CD14-positive monocyte (primary cell): ENCODE results near the gene ARHGAP20. TPM values are rescaled to one million over a fixed set of nuclear protein-coding genes. Genes with fewer than 3 reads are reported as not detected.

Experiments used
- DNase-seq, 3 donors: peaks; one replicate each; pipeline ENCODE4 v3.0.0-alpha.2; 2011 to 2022
- H2AFZ ChIP-seq: 2 replicates; pipeline ENCODE4 v1.6.0; 2012; ENCODE audit warnings: mild to moderate bottlenecking, low read depth, low read length, inconsistent platforms; ENCODE audit not compliant: insufficient read depth, poor library complexity, severe bottlenecking
- H3K27ac ChIP-seq, 2 donors: 1 replicate in 1 of 2; 2 replicates in 1 of 2; pipeline ENCODE4 v1.5.1; 2012 to 2013; ENCODE audit warnings: low read length in 2 of 2, control low read depth in 1 of 2, inconsistent platforms in 1 of 2, low read depth in 1 of 2, mild to moderate bottlenecking in 1 of 2
- H3K27me3 ChIP-seq, 2 donors: one replicate each; pipeline versions ENCODE4 v1.6.0 to v1.6.1; 2011 to 2013; ENCODE audit warnings: low read length in 2 of 2; ENCODE audit not compliant: control insufficient read depth in 2 of 2, insufficient read depth in 2 of 2
- H3K36me3 ChIP-seq, 2 donors: replicated peaks in 1 of 2; 1 replicate in 1 of 2; 2 replicates in 1 of 2; pipeline versions ENCODE4 v1.5.1 to v1.6.1; 2012 to 2013; ENCODE audit warnings: low read length in 2 of 2, control low read depth in 1 of 2, inconsistent platforms in 1 of 2, mild to moderate bottlenecking in 1 of 2; ENCODE audit not compliant: insufficient read depth in 2 of 2, control insufficient read depth in 1 of 2
- H3K4me1 ChIP-seq, 2 donors: 1 replicate in 1 of 2; 2 replicates in 1 of 2; pipeline versions ENCODE4 v1.5.1 to v1.6.1; 2012 to 2013; ENCODE audit warnings: low read length in 2 of 2, control low read depth in 1 of 2, inconsistent platforms in 1 of 2, mild to moderate bottlenecking in 1 of 2, moderate library complexity in 1 of 2; ENCODE audit not compliant: insufficient read depth in 2 of 2, control insufficient read depth in 1 of 2
- H3K4me2 ChIP-seq: replicated peaks from 2 replicates; pipeline ENCODE3; 2012; ENCODE audit warnings: low read length, moderate library complexity, mild to moderate bottlenecking; ENCODE audit not compliant: poor library complexity, severe bottlenecking; ENCODE audit errors: extremely low read depth
- H3K4me3 ChIP-seq, 3 experiments: fragments of 200-600 bp in 1 of 3; sonication (generic) in 1 of 3; replicated peaks in 1 of 3; 1 replicate in 2 of 3; 2 replicates in 1 of 3; pipeline ENCODE4 v1.5.1; 2011 to 2013; ENCODE audit warnings: low read length in 3 of 3, mild to moderate bottlenecking in 3 of 3, control low read depth in 2 of 3, low read depth in 2 of 3, inconsistent platforms in 1 of 3, moderate library complexity in 1 of 3
- H3K79me2 ChIP-seq: 2 replicates; pipeline ENCODE4 v1.6.0; 2012; ENCODE audit warnings: mild to moderate bottlenecking, control low read depth, inconsistent platforms, low read length, moderate library complexity; ENCODE audit not compliant: insufficient read depth
- H3K9ac ChIP-seq: 2 replicates; pipeline ENCODE4 v1.6.0; 2017; ENCODE audit warnings: low read length, mild to moderate bottlenecking; ENCODE audit not compliant: insufficient read depth, poor library complexity, severe bottlenecking
- H3K9me3 ChIP-seq, 2 donors: replicated peaks in 1 of 2; 1 replicate in 1 of 2; 2 replicates in 1 of 2; pipeline versions ENCODE4 v1.5.1 to v1.6.1; 2012 to 2013; ENCODE audit warnings: low read length in 2 of 2, control low read depth in 1 of 2; ENCODE audit not compliant: control insufficient read depth in 1 of 2, insufficient read depth in 1 of 2
- H4K20me1 ChIP-seq: 2 replicates; pipeline ENCODE4 v1.6.0; 2012; ENCODE audit warnings: mild to moderate bottlenecking, low read length, control low read depth, moderate library complexity; ENCODE audit not compliant: insufficient read depth
- H3K27ac Mint-ChIP-seq, 7 donors: one replicate each; pipeline ENCODE4 v1.8.0; 2020; ENCODE audit warnings: mild to moderate bottlenecking in 7 of 7, mixed read lengths in 7 of 7, moderate library complexity in 6 of 7, inconsistent platforms in 2 of 7
- H3K27me3 Mint-ChIP-seq, 3 donors: one replicate each; pipeline ENCODE4 v1.8.0; 2021 to 2022; ENCODE audit warnings: low read depth in 3 of 3, mild to moderate bottlenecking in 3 of 3, mixed read lengths in 3 of 3, moderate library complexity in 3 of 3, inconsistent platforms in 1 of 3
- H3K36me3 Mint-ChIP-seq, 2 donors: one replicate each; pipeline ENCODE4 v1.8.0; 2020; ENCODE audit warnings: mixed read lengths in 2 of 2, inconsistent platforms in 1 of 2, mild to moderate bottlenecking in 1 of 2
- H3K4me1 Mint-ChIP-seq: one replicate; pipeline ENCODE4 v1.8.0; 2020; ENCODE audit warnings: mild to moderate bottlenecking, mixed read lengths
- H3K4me3 Mint-ChIP-seq, 2 donors: one replicate each; pipeline ENCODE4 v1.8.0; 2020; ENCODE audit warnings: mild to moderate bottlenecking in 2 of 2, mixed read lengths in 2 of 2, moderate library complexity in 1 of 2
- H3K9me3 Mint-ChIP-seq, 7 donors: one replicate each; pipeline ENCODE4 v1.8.0; 2020 to 2022; ENCODE audit warnings: mixed read lengths in 7 of 7, mild to moderate bottlenecking in 6 of 7, moderate library complexity in 6 of 7, inconsistent platforms in 2 of 7
- CTCF ChIP-seq: fragments of 200-600 bp; IDR thresholded peaks from one replicate; pipeline ENCODE4 v1.8.0; 2022; ENCODE audit warnings: antibody characterized with exemption, mild to moderate bottlenecking
- WGBS: methylation state at CpG from one replicate; pipeline ENCODE4 v1.1.5; 2013; ENCODE audit warnings: missing lambda C conversion rate; ENCODE audit not compliant: insufficient coverage; 5-methylcytosine and 5-hydroxymethylcytosine counted together
- intact Hi-C, 2 donors: fragments of 100-400 bp; cut with micrococcal nuclease; formaldehyde crosslinking; loops; one replicate each; pipeline versions ENCODE4 v1.15.0 to v1.15.1; 2023
- polyA plus RNA-seq, 3 donors: library from polyadenylated mRNA; depleted of rRNA in 1 of 3; unstranded in 2 of 3; stranded (reverse) in 1 of 3; fragments of 300-500 nt in 2 of 3; fragments of >200 nt in 1 of 3; fragmentation: Illumina TruSeq in 2 of 3; gene quantifications; 1 replicate in 2 of 3; 2 replicates in 1 of 3; pipeline ENCODE4 v1.2.3, GENCODE V29; 2012 to 2021

Gene ARHGAP20
- polyA plus RNA-seq, 3 donors: 0.04 TPM; not detected in 2

GRCh38 chr11:110598725-110599124 is 113.5 kb downstream of the ARHGAP20 start:
- H3K79me2 ChIP-seq: no peaks in the 10 kb centered on the region
- H3K4me2 ChIP-seq: no peak overlapping the region
- no peak overlapping the region for H3K27ac Mint-ChIP-seq
- H3K4me3 ChIP-seq: no peak overlapping the region
- no peaks in the 10 kb centered on the region for H3K4me1 ChIP-seq
- no peak for TF ChIP-seq CTCF
- intact Hi-C loops: no loop called here
- peaks cover 17 to 22% of the 10 kb centered on the region in 2 donors for H3K9me3 ChIP-seq
- WGBS: 100% methylated on average over 1 of the region's 1 CpG
- H3K9ac ChIP-seq: no peak overlapping the region
- peaks cover 9 to 20% (median 14%) of the 10 kb centered on the region in 7 donors for H3K9me3 Mint-ChIP-seq
- H2AFZ ChIP-seq: no peak overlapping the region
- peaks cover 0 to 2% (median 0%) of the 10 kb centered on the region in 3 donors for H3K27me3 Mint-ChIP-seq
- no peak overlapping the region for H3K4me3 Mint-ChIP-seq
- no peak overlapping the region for H3K27ac ChIP-seq
- H3K36me3 Mint-ChIP-seq: no peaks in the 10 kb centered on the region
- no peaks in the 10 kb centered on the region for H3K36me3 ChIP-seq
- no peak for DNase-seq
- H3K4me1 Mint-ChIP-seq: no peaks in the 10 kb centered on the region
- no peaks in the 10 kb centered on the region for H3K27me3 ChIP-seq
- H4K20me1 ChIP-seq: no peaks in the 10 kb centered on the region

GRCh38 chr11:110587972-110588371 is 124.3 kb downstream of the ARHGAP20 start:
- H3K36me3 ChIP-seq: no peaks in the 10 kb centered on the region

More at GRCh38 chr11:110587972-110588371, 124.3 kb downstream of the ARHGAP20 start:
- Histone ChIP-seq H3K9me3 (no peaks in the 10 kb centered on the region), H3K4me3 (no peak overlapping the region), H3K4me2 (no peak overlapping the region), H2AFZ (no peak overlapping the region), H3K9ac (no peak overlapping the region), H3K27ac (no peak overlapping the region), H3K27me3 (no peaks in the 10 kb centered on the region), H3K4me1 (no peaks in the 10 kb centered on the region), H3K79me2 (no peaks in the 10 kb centered on the region), H4K20me1 (no peaks in the 10 kb centered on the region)
- Mint-ChIP-seq H3K27me3 (no peaks in the 10 kb centered on the region), H3K4me3 (no peak overlapping the region), H3K4me1 (no peaks in the 10 kb centered on the region), H3K9me3 (no peaks in the 10 kb centered on the region), H3K36me3 (no peaks in the 10 kb centered on the region), H3K27ac (no peak overlapping the region)
- no peak for DNase-seq
- no peak for TF ChIP-seq CTCF
- intact Hi-C loops: no loop called here
- WGBS: 80% methylated on average over 1 of the region's 4 CpGs
